GM12872 (cell line): ENCODE data around the gene MYOC.

Source experiments
- TF ChIP-seq, protein P1 (sequence below): IDR thresholded peaks from 3 replicates; pipeline ENCODE4 v1.5.1; 2011; ENCODE audit warnings: low read depth, mild to moderate bottlenecking, low read length, moderate library complexity; ENCODE audit not compliant: insufficient read depth

The MYOC gene

DNA sequence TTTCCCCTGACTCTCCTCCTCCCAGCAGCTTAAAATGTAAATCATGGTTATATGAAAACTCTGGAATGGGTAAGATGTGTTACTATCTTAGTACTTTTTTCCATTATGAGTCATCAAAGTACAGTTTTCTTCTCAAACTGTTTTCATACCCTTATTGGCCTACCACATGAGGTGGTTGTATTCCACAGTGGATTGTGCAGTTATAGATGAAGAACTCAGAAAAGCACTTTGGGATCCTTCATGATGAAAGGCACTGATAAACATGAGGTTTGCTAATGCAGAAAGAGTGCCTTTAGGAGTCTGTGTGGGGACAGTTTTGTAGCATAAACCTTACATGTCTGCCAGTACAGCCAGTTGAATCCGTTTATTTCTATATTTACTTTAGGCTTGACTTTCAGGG, 62.5 kb downstream of the MYOC start:
- TF ChIP-seq, protein P1, sequence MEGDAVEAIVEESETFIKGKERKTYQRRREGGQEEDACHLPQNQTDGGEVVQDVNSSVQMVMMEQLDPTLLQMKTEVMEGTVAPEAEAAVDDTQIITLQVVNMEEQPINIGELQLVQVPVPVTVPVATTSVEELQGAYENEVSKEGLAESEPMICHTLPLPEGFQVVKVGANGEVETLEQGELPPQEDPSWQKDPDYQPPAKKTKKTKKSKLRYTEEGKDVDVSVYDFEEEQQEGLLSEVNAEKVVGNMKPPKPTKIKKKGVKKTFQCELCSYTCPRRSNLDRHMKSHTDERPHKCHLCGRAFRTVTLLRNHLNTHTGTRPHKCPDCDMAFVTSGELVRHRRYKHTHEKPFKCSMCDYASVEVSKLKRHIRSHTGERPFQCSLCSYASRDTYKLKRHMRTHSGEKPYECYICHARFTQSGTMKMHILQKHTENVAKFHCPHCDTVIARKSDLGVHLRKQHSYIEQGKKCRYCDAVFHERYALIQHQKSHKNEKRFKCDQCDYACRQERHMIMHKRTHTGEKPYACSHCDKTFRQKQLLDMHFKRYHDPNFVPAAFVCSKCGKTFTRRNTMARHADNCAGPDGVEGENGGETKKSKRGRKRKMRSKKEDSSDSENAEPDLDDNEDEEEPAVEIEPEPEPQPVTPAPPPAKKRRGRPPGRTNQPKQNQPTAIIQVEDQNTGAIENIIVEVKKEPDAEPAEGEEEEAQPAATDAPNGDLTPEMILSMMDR = no peak

DNA sequence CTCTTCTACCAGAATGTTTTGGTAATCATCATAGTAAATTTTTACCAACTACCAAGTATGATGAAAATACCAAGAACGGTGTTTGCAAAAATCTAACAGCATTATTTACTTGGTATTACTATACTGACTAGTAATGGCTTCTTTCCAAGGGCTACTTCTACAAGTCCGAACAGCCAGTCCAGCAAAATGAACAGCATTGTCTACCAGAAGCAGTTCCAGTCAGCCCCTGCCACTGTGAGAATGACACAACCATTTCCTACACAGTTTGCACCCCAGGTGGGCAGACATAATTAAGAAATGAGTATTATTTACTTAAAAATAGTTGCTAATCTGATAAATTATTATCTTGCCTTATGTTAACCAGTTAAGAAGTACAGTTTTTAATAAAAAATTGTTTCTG, 64.3 kb downstream of the MYOC start:
- TF ChIP-seq, protein P1 = no peak

DNA sequence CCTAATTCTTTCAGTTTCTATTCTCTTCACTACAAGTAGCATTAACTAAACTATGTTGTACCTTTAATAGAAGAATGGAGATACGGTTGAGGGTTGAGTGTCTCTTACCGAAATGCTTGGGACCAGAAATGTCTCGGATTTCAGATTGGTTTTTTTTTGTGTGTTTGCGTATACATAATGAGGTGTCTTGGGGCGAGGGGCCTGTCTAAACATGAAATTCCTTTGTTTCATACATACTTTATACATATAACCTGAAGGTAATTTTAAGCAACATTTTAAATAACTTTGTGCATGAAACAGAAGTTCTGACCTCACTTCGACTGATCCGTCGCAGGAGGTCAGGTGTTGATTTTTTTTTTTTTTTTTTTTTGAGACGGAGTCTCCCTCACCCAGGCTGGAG, 66.8 kb downstream of the MYOC start:
- TF ChIP-seq, protein P1 = no peak
